ENCODE data around the gene APBA1. TPM values are rescaled to one million over a fixed set of nuclear protein-coding genes. Genes with fewer than 3 reads are reported as not detected.
"Not testable (repeated sequence)": the region's sequence is repeated elsewhere in the genome, so short reads cannot be mapped to it uniquely, and the experiment has no call there.

The APBA1 gene
- total RNA-seq, 1 donor from 2014 or later: 8.7 TPM

GRCh38 chr9:69602773-69603172 lies 69.4 kb downstream of the APBA1 start:
- H3K36me3 ChIP-seq: no peaks in the 10 kb centered on the region
- TF ChIP-seq CTCF (IDR thresholded peaks at IDR 0.05): no peak

GRCh38 chr9:69601698-69602097 lies 70.5 kb downstream of the APBA1 start:
- H3K9me3 ChIP-seq: no peaks in the 10 kb centered on the region
- H3K4me3 ChIP-seq: no peak overlapping the region

More at GRCh38 chr9:69602773-69603172, 69.4 kb downstream of the APBA1 start:
- H3K4me1 ChIP-seq: peaks cover 0 to 6% of the 10 kb centered on the region in 2 donors
- no peaks in the 10 kb centered on the region for H3K9me3 ChIP-seq
- intact Hi-C loops (cut with DNase I): no loop called here
- H3K27me3 ChIP-seq: no peaks in the 10 kb centered on the region
- no peak overlapping the region for H3K4me3 ChIP-seq
- DNase-seq (ENCODE audit: low spot score in 2 of 2): no peak
- H3K27ac ChIP-seq: no peak overlapping the region

GRCh38 chr9:69600314-69601047 lies 71.7 kb downstream of the APBA1 start:
- H3K36me3 ChIP-seq: no peaks in the 10 kb centered on the region

More at GRCh38 chr9:69601698-69602097, 70.5 kb downstream of the APBA1 start:
- intact Hi-C loops (cut with DNase I): no loop called here
- Histone ChIP-seq H3K36me3 (no peaks in the 10 kb centered on the region), H3K4me1 (peaks cover 0 to 6% of the 10 kb centered on the region in 2 donors), H3K27me3 (no peaks in the 10 kb centered on the region), H3K27ac (no peak overlapping the region)
- DNase-seq (ENCODE audit: low spot score in 2 of 2): no peak
- no peak for TF ChIP-seq CTCF (IDR thresholded peaks at IDR 0.05)

GRCh38 chr9:69599232-69599971 lies 72.8 kb downstream of the APBA1 start:
- intact Hi-C loops (cut with DNase I): no loop called here
- Histone ChIP-seq H3K4me1 (peaks cover 0 to 6% of the 10 kb centered on the region in 2 donors), H3K27me3 (no peaks in the 10 kb centered on the region), H3K9me3 (no peaks in the 10 kb centered on the region), H3K4me3 (no peak overlapping the region), H3K27ac (peak overlapping the region in 1 of 2 donors; percentile 33), H3K36me3 (no peaks in the 10 kb centered on the region)
- no peak for TF ChIP-seq CTCF (IDR thresholded peaks at IDR 0.05)
- DNase-seq (ENCODE audit: low spot score in 2 of 2): no peak

More at GRCh38 chr9:69600314-69601047, 71.7 kb downstream of the APBA1 start:
- no peaks in the 10 kb centered on the region for H3K27me3 ChIP-seq
- intact Hi-C loops (cut with DNase I): no loop called here
- H3K4me1 ChIP-seq: peaks cover 0 to 6% of the 10 kb centered on the region in 2 donors
- no peak for DNase-seq (ENCODE audit: low spot score in 2 of 2)
- H3K9me3 ChIP-seq: no peaks in the 10 kb centered on the region
- H3K27ac ChIP-seq: no peak overlapping the region
- no peak overlapping the region for H3K4me3 ChIP-seq
- TF ChIP-seq CTCF (IDR thresholded peaks at IDR 0.05): no peak

- peaks cover 0 to 11% of the 10 kb centered on the region in 2 donors for H3K4me1 ChIP-seq
- DNase-seq (ENCODE audit: low spot score in 2 of 2); H3K36me3 ChIP-seq; intact Hi-C loops (cut with DNase I); H3K9me3 ChIP-seq; H3K27me3 ChIP-seq; H3K27ac ChIP-seq; H3K4me3 ChIP-seq: not testable (repeated sequence)
Observed at GRCh38 chr9:69596906-69597305, 75.3 kb downstream of the APBA1 start.

GRCh38 chr9:69594180-69594579 lies 78.0 kb downstream of the APBA1 start:
- H3K4me1 ChIP-seq: peaks cover 0 to 5% of the 10 kb centered on the region in 2 donors
- no peak for TF ChIP-seq CTCF (IDR thresholded peaks at IDR 0.05)
- no peak overlapping the region for H3K27ac ChIP-seq
- no peaks in the 10 kb centered on the region for H3K27me3 ChIP-seq
- no peak overlapping the region for H3K4me3 ChIP-seq
- no peak for DNase-seq (ENCODE audit: low spot score in 2 of 2)
- no peaks in the 10 kb centered on the region for H3K36me3 ChIP-seq
- intact Hi-C loops (cut with DNase I): no loop called here
- no peaks in the 10 kb centered on the region for H3K9me3 ChIP-seq

All from ascending aorta (tissue), 2 donors.